HG03457 (cell line): ENCODE results near the gene HELZ2.

ENCODE experiments used
- ATAC-seq: cut with Tn5 transposase; IDR thresholded peaks from one replicate; pipeline ENCODE4 v1.9.1; 2021; ENCODE audit warnings: moderate number of reproducible peaks; ENCODE audit not compliant: unreplicated experiment

Gene HELZ2

DNA sequence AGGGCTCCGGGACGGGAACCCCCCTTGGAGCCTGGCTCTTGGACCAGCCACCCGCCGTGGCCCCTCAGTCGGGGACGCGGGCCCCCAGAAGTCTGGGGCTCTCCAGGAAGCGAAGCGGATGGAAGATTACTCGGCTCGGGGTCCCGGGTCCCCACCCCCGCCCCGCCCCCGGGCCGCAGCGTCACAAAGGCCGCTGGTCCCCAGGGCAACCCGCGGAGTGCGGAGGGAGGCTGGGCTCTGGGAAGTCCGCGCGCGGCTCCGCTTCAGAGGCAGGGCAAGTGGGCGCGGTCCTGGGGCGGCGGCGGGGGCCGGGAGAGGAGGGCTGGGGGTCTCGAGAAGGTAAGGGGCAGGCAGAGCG lies 20.1 kb downstream of the HELZ2 start, which contains the start of gene FNDC11:
FNDC11 (plus strand) TSS at position 227 of the 358 bp plus-strand sequence. CDS start 1,505 bp downstream, outside the sequence.
- no peak for ATAC-seq

GRCh38 chr20:63553251-63553932 lies 20.6 kb downstream of the HELZ2 start:
- no peak for ATAC-seq

GRCh38 chr20:63552481-63553249 lies 21.4 kb downstream of the HELZ2 start:
- ATAC-seq, result no peak

DNA sequence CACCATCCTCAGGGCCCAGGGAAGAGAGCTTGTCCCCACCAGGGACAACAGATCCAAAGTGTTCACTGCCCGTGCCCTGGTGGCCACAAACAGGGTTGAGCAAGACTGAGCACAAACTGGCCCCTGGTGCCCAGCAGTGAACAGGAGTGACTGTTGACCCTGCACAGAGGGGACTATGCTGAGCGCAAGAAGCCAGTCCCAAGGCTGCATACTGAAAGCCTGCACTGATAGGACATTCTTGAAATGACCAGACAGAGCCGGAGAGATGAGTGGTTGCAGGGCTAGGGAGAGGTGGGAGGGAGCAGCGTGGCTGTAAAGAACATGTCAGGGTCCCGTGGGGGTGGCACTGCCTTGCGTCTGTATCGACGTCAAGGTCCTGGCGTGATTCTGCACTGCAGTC lies 23.0 kb downstream of the HELZ2 start:
- no peak for ATAC-seq

DNA sequence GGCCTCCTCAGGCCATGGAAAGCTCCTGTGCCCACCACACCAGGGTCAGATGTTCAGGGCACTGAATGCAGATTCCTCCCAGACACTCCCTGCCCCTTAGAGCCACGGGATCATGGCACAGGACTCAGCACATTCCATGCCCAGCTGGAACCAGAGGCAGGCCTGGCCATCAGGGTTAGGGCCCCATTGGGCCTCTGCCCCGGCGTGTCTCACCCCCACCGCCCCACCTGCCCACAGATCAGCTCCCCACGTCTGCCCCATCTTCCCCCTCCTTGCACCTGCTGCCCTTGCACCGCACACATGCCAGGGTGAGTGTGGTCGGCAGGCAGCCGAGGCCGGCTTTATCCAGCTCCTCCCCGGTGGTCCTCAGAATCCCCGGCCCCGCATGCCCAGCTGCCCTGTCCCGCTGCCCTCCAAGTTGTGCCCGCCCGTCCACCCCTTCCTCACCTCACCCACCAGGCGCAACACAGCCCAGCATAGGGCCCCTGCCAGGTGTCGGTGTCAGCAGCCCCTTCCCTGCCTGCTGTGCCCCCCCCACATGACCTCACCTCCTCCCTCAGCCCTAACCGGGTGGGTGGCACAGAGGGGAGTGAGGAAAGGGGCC lies 24.3 kb downstream of the HELZ2 start:
- no peak for ATAC-seq

- no peak for ATAC-seq
Observed at GRCh38 chr20:63549019-63549418, 25.0 kb downstream of the HELZ2 start.

DNA sequence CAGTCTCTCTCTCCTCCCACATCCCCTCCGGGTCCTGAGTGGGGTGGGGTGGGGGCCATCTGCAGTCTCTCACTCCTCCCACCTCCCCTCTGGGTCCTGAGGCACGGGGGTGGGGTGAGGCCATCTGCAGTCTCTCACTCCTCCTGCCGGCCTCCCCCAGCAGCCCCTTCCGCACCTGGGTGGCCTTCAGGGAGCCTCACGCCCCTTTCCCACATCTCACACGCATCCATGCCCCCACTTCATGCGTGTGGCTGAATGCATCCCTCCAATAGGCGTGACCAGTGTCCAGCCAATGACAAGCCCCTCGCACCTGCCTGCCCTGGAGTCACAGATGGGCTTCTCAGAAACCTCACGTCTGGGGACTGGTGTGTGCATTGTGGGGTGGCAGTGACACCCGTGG lies 25.5 kb downstream of the HELZ2 start:
- ATAC-seq, result no peak

GRCh38 chr20:63547725-63548480 lies 26.1 kb downstream of the HELZ2 start, which contains the start of gene SRMS:
TSS of gene SRMS (minus strand) at chr20:63547749. CDS start at chr20:63547463, 286 bp downstream.
- ATAC-seq, result no peak

GRCh38 chr20:63546956-63547724 lies 26.9 kb downstream of the HELZ2 start:
- ATAC-seq, result no peak

GRCh38 chr20:63546256-63546955 lies 27.6 kb downstream of the HELZ2 start:
- ATAC-seq, result no peak

- no peak for ATAC-seq
Observed at GRCh38 chr20:63545814-63546213, 28.2 kb downstream of the HELZ2 start.

DNA sequence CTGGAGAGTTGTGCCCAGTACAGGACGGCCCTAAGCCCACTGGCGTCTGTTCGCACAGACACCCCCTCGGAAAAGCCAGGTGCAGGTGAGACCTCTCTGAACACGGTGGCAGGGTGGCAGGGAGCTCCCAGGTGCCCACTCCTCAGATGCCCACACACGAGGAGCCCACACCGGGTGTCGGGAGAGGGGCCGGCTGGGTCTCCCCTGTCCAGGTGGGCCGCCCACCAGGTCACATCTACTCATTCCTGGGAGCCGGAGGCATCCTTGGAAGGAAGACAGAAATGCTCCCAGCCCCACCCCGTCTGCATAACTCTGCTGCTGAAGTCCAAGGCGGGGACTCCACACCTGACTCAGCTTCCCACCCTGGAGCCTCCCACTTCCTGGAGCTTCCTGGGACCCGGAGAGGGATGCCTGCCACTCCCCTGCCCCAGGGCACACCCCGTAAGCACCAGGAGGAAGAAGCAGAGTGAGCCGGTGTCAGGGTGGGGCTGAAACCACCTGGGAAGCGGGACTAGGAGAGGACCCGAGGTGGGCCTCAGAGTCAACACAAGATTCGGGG lies 29.0 kb downstream of the HELZ2 start:
- ATAC-seq, result no peak

DNA sequence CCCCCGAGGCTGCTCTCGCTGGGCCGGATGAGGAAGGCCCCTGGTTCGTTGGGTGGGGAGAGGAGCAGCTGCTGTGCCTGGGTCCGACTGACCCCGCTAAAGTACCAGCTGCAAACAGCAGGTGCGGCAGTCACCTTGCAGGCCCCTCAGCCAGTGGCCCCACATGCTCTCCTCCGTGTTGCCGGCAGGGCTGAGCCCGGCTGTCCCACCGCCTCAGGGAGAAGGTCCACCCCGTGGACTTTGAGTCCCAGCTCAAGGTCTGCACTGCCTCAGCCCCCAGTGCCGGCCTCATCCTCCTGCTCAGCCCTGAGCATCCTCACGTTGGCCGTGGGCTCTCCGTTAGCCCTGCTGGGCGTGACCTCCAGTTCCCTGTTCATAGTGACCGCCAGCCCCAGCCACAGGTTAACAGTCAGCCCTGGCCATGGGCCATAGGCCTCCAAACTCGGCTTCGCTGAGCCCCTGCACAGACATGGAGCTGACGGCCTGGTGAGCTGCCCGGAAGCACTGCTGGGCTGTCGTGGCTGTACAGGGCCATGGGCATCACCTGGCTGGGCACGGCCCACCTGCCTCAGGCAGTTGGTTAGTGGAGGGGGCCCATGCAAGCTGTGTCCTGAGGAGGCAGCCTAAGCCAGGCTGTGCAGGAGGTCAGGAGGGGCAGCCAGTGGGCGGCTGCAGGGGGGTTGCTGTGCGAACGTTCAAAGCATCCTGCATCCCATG lies 29.6 kb downstream of the HELZ2 start:
- no peak for ATAC-seq

DNA sequence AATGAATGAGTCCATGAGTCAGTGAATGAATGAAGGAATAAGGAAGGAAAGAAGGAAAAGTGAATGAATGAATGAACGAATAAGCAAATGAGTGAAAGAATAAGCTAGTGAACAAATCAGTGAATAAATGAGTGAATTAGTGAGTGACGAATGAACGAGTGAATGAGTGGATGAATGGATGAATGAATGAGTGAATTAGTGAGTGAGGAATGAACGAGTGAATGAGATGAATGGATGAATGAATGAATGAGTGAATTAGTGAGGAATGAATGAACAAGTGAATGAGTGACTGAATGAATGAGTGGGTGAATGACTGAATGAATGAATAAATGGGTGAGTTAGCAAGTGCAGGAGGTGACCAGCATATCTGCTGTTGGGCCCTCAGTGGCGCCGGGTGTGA lies 30.3 kb downstream of the HELZ2 start:
- no peak for ATAC-seq

GRCh38 chr20:63543131-63543530 lies 30.9 kb downstream of the HELZ2 start:
- ATAC-seq, result no peak

DNA sequence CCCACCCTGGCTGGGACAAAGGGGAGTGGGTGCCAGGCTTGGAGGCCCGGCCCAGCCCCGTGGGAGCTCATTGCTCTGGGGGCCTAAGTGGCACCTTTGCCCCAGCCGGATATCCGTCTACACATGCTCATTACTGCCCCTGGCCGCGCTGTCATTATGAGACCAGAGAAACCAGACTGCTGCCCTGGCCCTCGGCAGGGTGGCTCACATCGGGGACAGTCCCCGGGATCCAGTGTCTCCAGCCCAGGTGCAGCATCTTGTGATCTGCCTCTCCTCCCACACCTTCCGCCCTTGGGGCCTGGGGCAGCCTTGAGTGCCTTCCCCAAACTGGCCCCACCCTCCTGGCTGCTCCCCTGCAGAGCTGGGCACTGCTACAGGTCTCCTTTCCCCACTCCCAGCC lies 31.3 kb downstream of the HELZ2 start:
- no peak for ATAC-seq

DNA sequence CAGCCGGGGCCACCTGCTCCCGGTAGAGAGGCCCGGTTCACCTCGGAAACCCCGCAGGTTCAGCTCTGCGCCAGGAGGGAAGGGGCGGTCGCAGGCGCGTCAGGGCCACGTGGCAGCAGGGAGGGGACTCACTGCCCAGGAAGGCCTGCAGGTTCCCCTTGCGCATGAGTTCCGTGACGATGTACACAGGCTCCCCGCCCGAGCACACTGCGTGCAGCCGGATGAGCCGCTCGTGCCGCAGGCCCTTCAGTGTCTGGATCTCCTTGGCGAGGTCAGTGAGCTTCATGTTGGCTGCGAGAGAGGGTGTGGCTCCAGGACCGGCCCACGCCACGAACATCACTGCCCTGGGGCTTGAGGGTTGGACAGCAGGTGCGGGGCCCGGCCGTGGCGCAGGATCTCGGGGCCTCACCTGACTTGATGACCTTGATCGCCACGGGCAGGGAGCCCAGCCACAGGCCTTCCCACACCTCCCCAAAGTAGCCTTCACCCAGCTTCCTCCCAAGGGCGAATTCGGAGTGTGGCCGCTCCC lies 31.9 kb downstream of the HELZ2 start:
- ATAC-seq, result no peak

- no peak for ATAC-seq
Observed at GRCh38 chr20:63541371-63541770, 32.7 kb downstream of the HELZ2 start.
